Measurements from ENCODE around the gene WNT3A.

The WNT3A gene

DNA sequence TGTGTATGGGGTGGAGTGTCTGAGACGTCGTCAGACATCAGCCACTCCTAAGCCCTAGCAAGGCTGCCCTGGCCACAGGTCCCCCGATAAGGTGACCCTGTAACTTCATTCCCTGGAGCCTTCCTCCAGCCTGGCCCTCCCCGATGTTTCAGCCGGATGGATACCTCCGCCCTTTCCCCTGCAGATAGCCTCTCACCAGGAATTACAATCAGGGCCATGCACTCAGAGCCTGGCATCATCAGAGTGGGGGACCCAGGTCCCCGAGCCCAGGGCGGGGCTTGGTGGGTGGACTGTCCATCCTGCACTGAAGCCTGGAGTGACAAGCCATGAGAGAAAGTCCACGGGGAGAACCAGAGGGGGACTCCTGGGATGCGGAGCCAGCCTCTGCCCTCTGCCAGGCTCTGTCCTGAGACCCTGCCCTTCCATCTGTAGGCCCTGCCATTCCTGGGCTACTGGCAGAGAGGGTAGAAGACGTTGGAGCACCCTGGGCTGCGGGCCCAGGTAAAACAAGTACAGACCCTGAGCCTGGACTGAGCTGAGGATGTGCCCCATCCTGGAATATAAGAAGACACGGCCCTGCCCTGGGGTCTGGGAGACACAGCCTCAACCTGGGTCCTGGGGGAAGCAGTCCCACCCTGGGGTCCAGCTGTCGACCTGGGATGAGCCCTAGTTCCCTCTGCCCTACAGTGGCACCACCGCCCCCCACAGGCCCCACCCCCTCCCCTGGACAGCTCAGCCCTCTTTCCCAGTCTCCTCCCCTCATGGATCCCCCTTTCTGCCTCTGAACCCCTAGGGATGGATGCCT is 58.9 kb downstream of the WNT3A start:
- H3K4me3 ChIP-seq (ENCODE audit: low read length) = no peak overlapping the region
- H4K20me1 ChIP-seq (ENCODE audit: insufficient read depth, low read length) = no peaks in the 10 kb centered on the region
- no peaks in the 10 kb centered on the region for H3K36me3 ChIP-seq (replicated peaks; ENCODE audit: low read depth, low read length)
- H3K4me1 ChIP-seq (ENCODE audit: low read length) = no peaks in the 10 kb centered on the region
- TF ChIP-seq EZH2phosphoT487 (IDR thresholded peaks at IDR 0.05; ENCODE audit: low read depth) = no peak
- no peak for TF ChIP-seq CTCF (IDR thresholded peaks at IDR 0.05; ENCODE audit: low read depth, low read length)
- H3K4me2 ChIP-seq (ENCODE audit: low read length) = no peak overlapping the region
- H3K79me2 ChIP-seq (ENCODE audit: low read length) = no peaks in the 10 kb centered on the region
- H3K9ac ChIP-seq (ENCODE audit: low read length) = no peak overlapping the region
- H3K27ac ChIP-seq (ENCODE audit: low read length) = no peak overlapping the region
- peaks cover 14% of the 10 kb centered on the region for H3K27me3 ChIP-seq (ENCODE audit: low read depth, low read length)
- no peak overlapping the region for H2AFZ ChIP-seq (ENCODE audit: low read depth, low read length)
- no peaks in the 10 kb centered on the region for H3K9me3 ChIP-seq (ENCODE audit: insufficient read depth, low read length)

- Histone ChIP-seq H4K20me1 (ENCODE audit: insufficient read depth, low read length) (no peaks in the 10 kb centered on the region), H3K4me2 (ENCODE audit: low read length) (no peak overlapping the region), H2AFZ (ENCODE audit: low read depth, low read length) (no peak overlapping the region), H3K4me3 (ENCODE audit: low read length) (no peak overlapping the region), H3K9me3 (ENCODE audit: insufficient read depth, low read length) (no peaks in the 10 kb centered on the region), H3K27ac (ENCODE audit: low read length) (no peak overlapping the region), H3K4me1 (ENCODE audit: low read length) (no peaks in the 10 kb centered on the region), H3K9ac (ENCODE audit: low read length) (no peak overlapping the region), H3K36me3 (replicated peaks; ENCODE audit: low read depth, low read length) (no peaks in the 10 kb centered on the region), H3K27me3 (ENCODE audit: low read depth, low read length) (peaks cover 19% of the 10 kb centered on the region), H3K79me2 (ENCODE audit: low read length) (no peaks in the 10 kb centered on the region)
- TF ChIP-seq CTCF (IDR thresholded peaks at IDR 0.05; ENCODE audit: low read depth, low read length) (no peak), EZH2phosphoT487 (IDR thresholded peaks at IDR 0.05; ENCODE audit: low read depth) (no peak)
Observed at GRCh38 chr1:228066416-228066815, 59.6 kb downstream of the WNT3A start.

DNA sequence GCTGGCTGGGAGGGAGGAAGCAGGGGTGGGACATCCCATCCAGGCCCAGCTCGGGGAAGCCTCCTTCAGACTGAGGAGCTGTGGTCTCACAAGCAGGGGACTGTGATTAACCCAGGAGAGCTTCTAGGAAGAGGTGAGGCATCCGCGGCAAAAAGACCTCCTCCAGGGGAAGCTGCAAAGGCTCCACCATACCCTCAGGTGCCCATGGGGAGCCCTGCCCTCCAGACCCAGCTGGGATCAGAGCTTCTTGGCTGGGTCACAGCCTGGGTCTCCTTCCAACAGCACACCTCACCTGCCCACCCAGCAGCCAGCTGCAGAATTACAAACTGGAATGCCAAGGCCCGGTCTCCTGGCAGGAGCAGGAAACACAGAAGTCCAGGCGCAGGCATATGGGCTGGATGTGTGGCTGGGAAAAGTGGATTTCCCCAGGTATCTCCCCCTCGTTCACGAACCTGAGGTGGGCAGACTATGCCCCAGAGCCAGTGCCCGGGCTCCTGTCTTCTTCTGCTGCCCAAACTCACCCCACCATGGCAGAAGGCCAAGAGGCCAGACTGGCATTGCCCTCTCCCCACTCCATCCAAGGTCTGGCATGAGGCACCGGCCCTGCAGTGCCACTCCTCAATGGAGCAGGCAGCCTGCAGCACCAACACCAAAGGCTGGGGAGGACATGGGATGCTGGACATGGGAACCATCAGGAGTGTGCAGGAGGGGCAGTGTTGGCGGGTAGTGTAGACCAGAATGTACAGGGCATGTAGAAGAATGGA is 60.3 kb downstream of the WNT3A start:
- H3K4me1 ChIP-seq (ENCODE audit: low read length) = no peaks in the 10 kb centered on the region
- peaks cover 23% of the 10 kb centered on the region for H3K27me3 ChIP-seq (ENCODE audit: low read depth, low read length)
- no peaks in the 10 kb centered on the region for H3K36me3 ChIP-seq (replicated peaks; ENCODE audit: low read depth, low read length)
- H3K79me2 ChIP-seq (ENCODE audit: low read length) = no peaks in the 10 kb centered on the region
- H3K4me2 ChIP-seq (ENCODE audit: low read length) = no peak overlapping the region
- H3K9me3 ChIP-seq (ENCODE audit: insufficient read depth, low read length) = no peaks in the 10 kb centered on the region
- no peak overlapping the region for H3K9ac ChIP-seq (ENCODE audit: low read length)
- no peak overlapping the region for H3K4me3 ChIP-seq (ENCODE audit: low read length)
- H4K20me1 ChIP-seq (ENCODE audit: insufficient read depth, low read length) = no peaks in the 10 kb centered on the region
- H2AFZ ChIP-seq (ENCODE audit: low read depth, low read length) = no peak overlapping the region
- TF ChIP-seq EZH2phosphoT487 (IDR thresholded peaks at IDR 0.05; ENCODE audit: low read depth) (no peak), CTCF (IDR thresholded peaks at IDR 0.05; ENCODE audit: low read depth, low read length) (no peak)
- no peak overlapping the region for H3K27ac ChIP-seq (ENCODE audit: low read length)

- Histone ChIP-seq H3K27ac (ENCODE audit: low read length) (no peak overlapping the region), H3K4me3 (ENCODE audit: low read length) (no peak overlapping the region), H3K4me1 (ENCODE audit: low read length) (no peaks in the 10 kb centered on the region), H4K20me1 (ENCODE audit: insufficient read depth, low read length) (no peaks in the 10 kb centered on the region), H3K9ac (ENCODE audit: low read length) (no peak overlapping the region), H3K27me3 (ENCODE audit: low read depth, low read length) (peaks cover 35% of the 10 kb centered on the region), H3K4me2 (ENCODE audit: low read length) (no peak overlapping the region), H3K9me3 (ENCODE audit: insufficient read depth, low read length) (no peaks in the 10 kb centered on the region), H2AFZ (ENCODE audit: low read depth, low read length) (no peak overlapping the region), H3K36me3 (replicated peaks; ENCODE audit: low read depth, low read length) (no peaks in the 10 kb centered on the region), H3K79me2 (ENCODE audit: low read length) (no peaks in the 10 kb centered on the region)
- no peak for TF ChIP-seq EZH2phosphoT487 (IDR thresholded peaks at IDR 0.05; ENCODE audit: low read depth)
- TF ChIP-seq CTCF (IDR thresholded peaks at IDR 0.05; ENCODE audit: low read depth, low read length) = no peak
Observed at GRCh38 chr1:228068359-228068758, 61.6 kb downstream of the WNT3A start.
